IPS DF 4.7 (cell line): ENCODE measurements around the gene OS9.
"Not testable (repeated sequence)": the region's sequence is repeated elsewhere in the genome, so short reads cannot be mapped to it uniquely, and the experiment has no call there.

ENCODE experiments used
- DNase-seq: peaks from one replicate; pipeline ENCODE4 v3.0.0-alpha.2; 2013; ENCODE audit warnings: low spot score; ENCODE audit errors: extremely low read depth

The OS9 gene

GRCh38 chr12:57693317-57693658 lies 644 bp upstream of the OS9 start:
- no peak for DNase-seq

GRCh38 chr12:57694459-57695019 lies 607 bp downstream of the OS9 start:
- DNase-seq, result no peak

- DNase-seq, result no peak
Measured at GRCh38 chr12:57695770-57696432, 2.0 kb downstream of the OS9 start.

GRCh38 chr12:57697076-57697475 lies 3.1 kb downstream of the OS9 start:
- DNase-seq, result no peak

GRCh38 chr12:57698414-57698813 lies 4.5 kb downstream of the OS9 start:
- DNase-seq, result no peak

GRCh38 chr12:57700317-57700716 lies 6.4 kb downstream of the OS9 start:
- no peak for DNase-seq

- DNase-seq, result no peak
Measured at GRCh38 chr12:57707250-57707649, 13.3 kb downstream of the OS9 start.

GRCh38 chr12:57708296-57708695 lies 14.4 kb downstream of the OS9 start:
- DNase-seq, result no peak

GRCh38 chr12:57712701-57713100 lies 18.8 kb downstream of the OS9 start:
- DNase-seq, result no peak

- DNase-seq, result no peak
Measured at GRCh38 chr12:57713209-57713608, 19.3 kb downstream of the OS9 start.

GRCh38 chr12:57715036-57715748 lies 21.3 kb downstream of the OS9 start:
- DNase-seq, result not testable (repeated sequence)

GRCh38 chr12:57715786-57716185 lies 21.9 kb downstream of the OS9 start:
- DNase-seq, result no peak

- DNase-seq, result no peak
Measured at GRCh38 chr12:57716305-57716704, 22.4 kb downstream of the OS9 start.

- no peak for DNase-seq
Measured at GRCh38 chr12:57717131-57717530, 23.2 kb downstream of the OS9 start.

GRCh38 chr12:57717846-57718640 lies 24.1 kb downstream of the OS9 start:
- DNase-seq, result no peak

GRCh38 chr12:57718641-57719528 lies 25.0 kb downstream of the OS9 start:
- no peak for DNase-seq

GRCh38 chr12:57719777-57720605 lies 26.1 kb downstream of the OS9 start:
- no peak for DNase-seq

- DNase-seq, result no peak
Measured at GRCh38 chr12:57720606-57721595, 27.0 kb downstream of the OS9 start.
